HG02798 (cell line): ENCODE data around the gene NHSL2.

Source experiments
- ATAC-seq: cut with Tn5 transposase; IDR thresholded peaks from one replicate; pipeline ENCODE4 v1.9.1; 2021; ENCODE audit warnings: mild to moderate bottlenecking; ENCODE audit not compliant: unreplicated experiment, poor library complexity

The NHSL2 gene

GRCh38 chrX:72011734-72012133, 101.1 kb downstream of the NHSL2 start:
- ATAC-seq = no peak

- no peak for ATAC-seq
Observed at GRCh38 chrX:72015383-72015782, 104.7 kb downstream of the NHSL2 start.

GRCh38 chrX:72016881-72017783, 106.5 kb downstream of the NHSL2 start:
- ATAC-seq = no peak

- ATAC-seq = peak; percentile 85
Observed at GRCh38 chrX:72018277-72019112, 107.8 kb downstream of the NHSL2 start.

GRCh38 chrX:72019487-72019886, 108.8 kb downstream of the NHSL2 start:
- no peak for ATAC-seq

- no peak for ATAC-seq
Observed at GRCh38 chrX:72020204-72020603, 109.6 kb downstream of the NHSL2 start.

- ATAC-seq = peak; percentile 61
Observed at GRCh38 chrX:72020788-72021187, 110.1 kb downstream of the NHSL2 start.

- ATAC-seq = no peak
Observed at GRCh38 chrX:72021975-72022374, 111.3 kb downstream of the NHSL2 start.

- ATAC-seq = no peak
Observed at GRCh38 chrX:72023071-72023470, 112.4 kb downstream of the NHSL2 start.

GRCh38 chrX:72025236-72025770, 114.7 kb downstream of the NHSL2 start:
- no peak for ATAC-seq

- ATAC-seq = no peak
Observed at GRCh38 chrX:72026341-72027023, 115.8 kb downstream of the NHSL2 start.

GRCh38 chrX:72027024-72027913, 116.6 kb downstream of the NHSL2 start:
- no peak for ATAC-seq

- ATAC-seq = no peak
Observed at GRCh38 chrX:72027914-72028307, 117.3 kb downstream of the NHSL2 start.

GRCh38 chrX:72028701-72029470, 118.2 kb downstream of the NHSL2 start:
- ATAC-seq = no peak

GRCh38 chrX:72029483-72030411, 119.1 kb downstream of the NHSL2 start:
- no peak for ATAC-seq

- ATAC-seq = no peak
Observed at GRCh38 chrX:72030431-72030830, 119.8 kb downstream of the NHSL2 start.

GRCh38 chrX:72031118-72031517, 120.5 kb downstream of the NHSL2 start:
- no peak for ATAC-seq

- no peak for ATAC-seq
Observed at GRCh38 chrX:72031634-72032033, 121.0 kb downstream of the NHSL2 start.
